ENCODE measurements around the gene TSHZ2.

DNA sequence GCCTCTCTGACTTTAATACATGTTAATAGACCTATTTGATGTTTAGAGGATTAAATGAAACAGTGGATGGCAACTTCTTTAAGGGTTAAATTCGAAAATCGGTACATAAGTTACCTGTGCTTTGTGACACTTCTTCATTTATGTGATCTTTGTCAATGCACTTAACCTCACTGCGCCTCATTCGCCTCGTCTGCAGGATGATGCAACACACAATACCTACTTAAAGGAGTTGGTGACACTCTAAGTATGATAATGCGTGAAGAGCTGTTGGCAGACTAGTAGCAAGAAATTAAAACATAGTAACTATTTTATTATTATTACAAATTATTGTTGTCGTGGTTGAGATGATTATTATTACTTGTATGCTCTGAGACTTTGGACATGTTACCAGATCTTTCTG, 92.8 kb downstream of the TSHZ2 start:
- TF ChIP-seq, protein P1, sequence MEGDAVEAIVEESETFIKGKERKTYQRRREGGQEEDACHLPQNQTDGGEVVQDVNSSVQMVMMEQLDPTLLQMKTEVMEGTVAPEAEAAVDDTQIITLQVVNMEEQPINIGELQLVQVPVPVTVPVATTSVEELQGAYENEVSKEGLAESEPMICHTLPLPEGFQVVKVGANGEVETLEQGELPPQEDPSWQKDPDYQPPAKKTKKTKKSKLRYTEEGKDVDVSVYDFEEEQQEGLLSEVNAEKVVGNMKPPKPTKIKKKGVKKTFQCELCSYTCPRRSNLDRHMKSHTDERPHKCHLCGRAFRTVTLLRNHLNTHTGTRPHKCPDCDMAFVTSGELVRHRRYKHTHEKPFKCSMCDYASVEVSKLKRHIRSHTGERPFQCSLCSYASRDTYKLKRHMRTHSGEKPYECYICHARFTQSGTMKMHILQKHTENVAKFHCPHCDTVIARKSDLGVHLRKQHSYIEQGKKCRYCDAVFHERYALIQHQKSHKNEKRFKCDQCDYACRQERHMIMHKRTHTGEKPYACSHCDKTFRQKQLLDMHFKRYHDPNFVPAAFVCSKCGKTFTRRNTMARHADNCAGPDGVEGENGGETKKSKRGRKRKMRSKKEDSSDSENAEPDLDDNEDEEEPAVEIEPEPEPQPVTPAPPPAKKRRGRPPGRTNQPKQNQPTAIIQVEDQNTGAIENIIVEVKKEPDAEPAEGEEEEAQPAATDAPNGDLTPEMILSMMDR (IDR thresholded peaks at IDR 0.05; ENCODE audit: insufficient read depth, low read depth, low read length) = no peak
- no peak for TF ChIP-seq EZH2 (IDR thresholded peaks at IDR 0.05; ENCODE audit: insufficient read depth, low read length)

Data from astrocyte (in vitro differentiated cells and primary cell).